Measurements from ENCODE around the gene ARF3. TPM values are rescaled to one million over a fixed set of nuclear protein-coding genes. Genes with fewer than 3 reads are reported as not detected.

ARF3 gene
- total RNA-seq, 4 donors from 2014 or later, result 6.9 to 117 (median 29.7) TPM

DNA sequence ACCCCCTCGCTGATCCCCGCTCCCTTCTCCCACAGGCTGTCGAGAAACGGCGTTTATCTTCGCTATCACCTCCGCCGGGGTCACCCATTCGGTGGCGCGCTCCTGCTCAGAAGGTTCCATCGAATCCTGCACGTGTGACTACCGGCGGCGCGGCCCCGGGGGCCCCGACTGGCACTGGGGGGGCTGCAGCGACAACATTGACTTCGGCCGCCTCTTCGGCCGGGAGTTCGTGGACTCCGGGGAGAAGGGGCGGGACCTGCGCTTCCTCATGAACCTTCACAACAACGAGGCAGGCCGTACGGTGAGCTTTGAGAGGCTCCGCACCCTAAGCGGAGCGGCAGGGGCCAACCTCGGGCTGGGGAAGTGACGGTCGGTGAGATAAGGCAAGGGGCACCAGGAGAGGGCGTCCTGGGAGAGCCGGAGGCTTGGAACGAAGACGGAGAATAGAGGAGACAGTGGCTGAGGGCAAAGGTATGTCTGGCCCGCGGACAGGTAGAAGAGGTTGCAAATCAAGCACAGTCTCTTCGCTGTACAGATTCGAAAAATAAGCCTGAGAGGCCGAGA lies 23.2 kb upstream of the ARF3 start:
- TF ChIP-seq POLR2A (IDR thresholded peaks at IDR 0.05) (no peak), CTCF (IDR thresholded peaks at IDR 0.05) (no peak)
- intact Hi-C loops (cut with DNase I; ENCODE audit: low total_unique reads), result no loop called here
- Histone ChIP-seq H3K9me3 (no peaks in the 10 kb centered on the region), H3K27ac (no peak overlapping the region), H3K27me3 (peaks cover 28 to 50% of the 10 kb centered on the region in 2 donors), H3K4me3 (no peak overlapping the region), H3K4me1 (peaks cover 0 to 36% of the 10 kb centered on the region in 2 donors), H3K36me3 (no peaks in the 10 kb centered on the region)
- DNase-seq, result no peak

GRCh38 chr12:48979602-48980388 lies 22.5 kb upstream of the ARF3 start:
- Histone ChIP-seq H3K27me3 (peaks cover 28 to 50% of the 10 kb centered on the region in 2 donors), H3K27ac (no peak overlapping the region), H3K9me3 (no peaks in the 10 kb centered on the region), H3K36me3 (no peaks in the 10 kb centered on the region), H3K4me3 (peak overlapping the region in 1 of 2 donors; percentile 4), H3K4me1 (peaks cover 0 to 36% of the 10 kb centered on the region in 2 donors)
- TF ChIP-seq POLR2A (IDR thresholded peaks at IDR 0.05), result no peak
- no peak for TF ChIP-seq CTCF (IDR thresholded peaks at IDR 0.05)
- DNase-seq, result no peak
- intact Hi-C loops (cut with DNase I; ENCODE audit: low total_unique reads), result no loop called here

- TF ChIP-seq POLR2A (IDR thresholded peaks at IDR 0.05) (no peak), CTCF (IDR thresholded peaks at IDR 0.05) (no peak)
- no peaks in the 10 kb centered on the region for H3K9me3 ChIP-seq
These were observed 21.7 kb upstream of the ARF3 start for GRCh38 chr12:48978741-48979601.

GRCh38 chr12:48978291-48978740 lies 21.0 kb upstream of the ARF3 start, which contains the start of gene WNT1:
Gene WNT1 (plus strand): TSS chr12:48978322. CDS start chr12:48978651, 329 bp downstream.
- H3K4me3 ChIP-seq, result no peak within 1 kb of the TSS
- H3K27me3 ChIP-seq, result peaks cover 28 to 50% of the 10 kb centered on the region in 2 donors
- peaks cover 0 to 36% of the 10 kb centered on the region in 2 donors for H3K4me1 ChIP-seq
- H3K27ac ChIP-seq, result no peak within 1 kb of the TSS
- TF ChIP-seq POLR2A (IDR thresholded peaks at IDR 0.05), result no peak
- no peak for TF ChIP-seq CTCF (IDR thresholded peaks at IDR 0.05)
- intact Hi-C loops (cut with DNase I; ENCODE audit: low total_unique reads), result no loop called here
- no peak for DNase-seq
- no peaks in the 10 kb centered on the region for H3K36me3 ChIP-seq
- H3K9me3 ChIP-seq, result no peaks in the 10 kb centered on the region

More at GRCh38 chr12:48978741-48979601, 21.7 kb upstream of the ARF3 start:
- no peak for DNase-seq
- intact Hi-C loops (cut with DNase I; ENCODE audit: low total_unique reads), result no loop called here
- Histone ChIP-seq H3K36me3 (no peaks in the 10 kb centered on the region), H3K4me3 (no peak overlapping the region), H3K27ac (no peak overlapping the region), H3K27me3 (peaks cover 28 to 50% of the 10 kb centered on the region in 2 donors), H3K4me1 (peaks cover 0 to 36% of the 10 kb centered on the region in 2 donors)

All from uterus (tissue), 4 donors.